Measurements from ENCODE around the gene GAS6.

GRCh38 chr13:113801289-113801961 lies 62.5 kb downstream of the GAS6 start:
- TF ChIP-seq, protein P1, sequence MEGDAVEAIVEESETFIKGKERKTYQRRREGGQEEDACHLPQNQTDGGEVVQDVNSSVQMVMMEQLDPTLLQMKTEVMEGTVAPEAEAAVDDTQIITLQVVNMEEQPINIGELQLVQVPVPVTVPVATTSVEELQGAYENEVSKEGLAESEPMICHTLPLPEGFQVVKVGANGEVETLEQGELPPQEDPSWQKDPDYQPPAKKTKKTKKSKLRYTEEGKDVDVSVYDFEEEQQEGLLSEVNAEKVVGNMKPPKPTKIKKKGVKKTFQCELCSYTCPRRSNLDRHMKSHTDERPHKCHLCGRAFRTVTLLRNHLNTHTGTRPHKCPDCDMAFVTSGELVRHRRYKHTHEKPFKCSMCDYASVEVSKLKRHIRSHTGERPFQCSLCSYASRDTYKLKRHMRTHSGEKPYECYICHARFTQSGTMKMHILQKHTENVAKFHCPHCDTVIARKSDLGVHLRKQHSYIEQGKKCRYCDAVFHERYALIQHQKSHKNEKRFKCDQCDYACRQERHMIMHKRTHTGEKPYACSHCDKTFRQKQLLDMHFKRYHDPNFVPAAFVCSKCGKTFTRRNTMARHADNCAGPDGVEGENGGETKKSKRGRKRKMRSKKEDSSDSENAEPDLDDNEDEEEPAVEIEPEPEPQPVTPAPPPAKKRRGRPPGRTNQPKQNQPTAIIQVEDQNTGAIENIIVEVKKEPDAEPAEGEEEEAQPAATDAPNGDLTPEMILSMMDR (IDR thresholded peaks at IDR 0.05; ENCODE audit: low read depth, low read length), result no peak
- no peak for TF ChIP-seq EZH2phosphoT487 (IDR thresholded peaks at IDR 0.05; ENCODE audit: low read depth)

Measured in OCI-LY3 (cell line).